K562 (cell line): Measurements from ENCODE around the gene TSPAN12. TPM values are rescaled to one million over a fixed set of nuclear protein-coding genes. Genes with fewer than 3 reads are reported as not detected.

ENCODE experiments used
- ATAC-seq: fragments of 200-7000 bp; cut with Tn5 transposase; 3 replicates; pipeline ENCODE4 v1.9.1; 2020; ENCODE audit warnings: moderate library complexity
- BruUV-seq: library from RNA; stranded (reverse); fragments of 400-500 nt; replicated peaks from 2 replicates; lab custom pipeline; 2021; lab: Mats Ljungman, UMichigan
- CTCF ChIA-PET: fragments of 300-600 bp; formaldehyde crosslinking; extraction: SDS; loops from one replicate; lab custom pipeline; 2021; ENCODE audit warnings: low intra/inter-chr PET ratio; lab: Yijun Ruan, JAX
- POLR2A ChIA-PET: fragments of 300-600, 350-650 bp; sonication (Branson Sonifier 250); formaldehyde crosslinking; extraction: SDS; loops from one replicate; lab custom pipeline; 2021; ENCODE audit warnings: antibody characterized with exemption, inconsistent platforms; lab: Yijun Ruan, JAX
- DNase-seq, 4 experiments: peaks; one replicate each; pipeline versions ENCODE4 v3.0.0 to v3.0.0-alpha.2; 2011 to 2018; ENCODE audit warnings: low spot score in 3 of 4, mixed read lengths in 3 of 4; ENCODE audit errors: extremely low read depth in 1 of 4
- FAIRE-seq: peaks from 2 replicates; lab custom pipeline; 2011; peaks lifted over from hg19 to GRCh38; lab: Jason Lieb, UNC
- H2AFZ ChIP-seq: 2 replicates; pipeline ENCODE4 v1.6.0; 2011; ENCODE audit warnings: low read depth, low read length, control low read depth, inconsistent platforms
- H3K27ac ChIP-seq: fragments of 200-600 bp; 3 replicates; pipeline ENCODE4 v1.8.0; 2011; ENCODE audit warnings: low read depth, mild to moderate bottlenecking, control low read depth, inconsistent platforms, low read length, moderate library complexity, mixed read lengths; ENCODE audit errors: extremely low read depth
- H3K27me3 ChIP-seq, 2 experiments: fragments of 300-600 bp in 1 of 2; 2 replicates in 1 of 2; 3 replicates in 1 of 2; pipeline versions ENCODE4 v1.6.0 to v1.8.0; 2011; ENCODE audit warnings: inconsistent platforms in 2 of 2, low read length in 2 of 2, mild to moderate bottlenecking in 1 of 2, mixed read lengths in 1 of 2, moderate library complexity in 1 of 2; ENCODE audit not compliant: control insufficient read depth in 2 of 2, insufficient read depth in 2 of 2
- H3K36me3 ChIP-seq: fragments of 300-600 bp; 3 replicates; pipeline ENCODE4 v1.8.0; 2011; ENCODE audit warnings: mild to moderate bottlenecking, low read length, inconsistent platforms; ENCODE audit not compliant: control insufficient read depth, insufficient read depth
- H3K4me1 ChIP-seq, 2 experiments: fragments of 200-600 bp in 1 of 2; replicated peaks in 1 of 2; 2 replicates in 1 of 2; 3 replicates in 1 of 2; pipeline versions ENCODE4 v1.5.1 to v1.8.0; 2011; ENCODE audit warnings: inconsistent platforms in 2 of 2, low read length in 2 of 2, mild to moderate bottlenecking in 1 of 2, mixed read lengths in 1 of 2, moderate library complexity in 1 of 2; ENCODE audit not compliant: control insufficient read depth in 2 of 2, insufficient read depth in 2 of 2
- H3K4me2 ChIP-seq: 2 replicates; pipeline ENCODE4 v1.6.1; 2011; ENCODE audit warnings: low read length, control low read depth, inconsistent platforms, mixed read lengths; ENCODE audit not compliant: insufficient read depth
- H3K4me3 ChIP-seq: fragments of 200-600 bp; sonication (generic), shearing (Covaris generic); 2 replicates; pipeline ENCODE4 v1.5.1; 2016; ENCODE audit warnings: control low read depth, inconsistent platforms
- H3K79me2 ChIP-seq: fragments of 200-600 bp; 3 replicates; pipeline ENCODE4 v1.8.0; 2011; ENCODE audit warnings: low read length, inconsistent platforms; ENCODE audit not compliant: control insufficient read depth, insufficient read depth
- H3K9ac ChIP-seq, 2 experiments: 2 replicates each; pipeline versions ENCODE4 v1.6.0 to v1.6.1; 2011; ENCODE audit warnings: low read depth in 2 of 2, low read length in 2 of 2, control low read depth in 1 of 2, inconsistent platforms in 1 of 2, mild to moderate bottlenecking in 1 of 2, mixed read lengths in 1 of 2; ENCODE audit not compliant: insufficient read depth in 1 of 2
- H3K9me1 ChIP-seq: one replicate; pipeline ENCODE4 v1.6.0; 2011; ENCODE audit warnings: inconsistent platforms, mild to moderate bottlenecking, low read length, moderate library complexity; ENCODE audit not compliant: control insufficient read depth, insufficient read depth
- H3K9me3 ChIP-seq: replicated peaks from 2 replicates; pipeline ENCODE4 v1.5.1; 2011; ENCODE audit warnings: low read depth, low read length, inconsistent platforms; ENCODE audit not compliant: control insufficient read depth, insufficient read depth
- H4K20me1 ChIP-seq: replicated peaks from 2 replicates; pipeline ENCODE4 v1.6.1; 2011; ENCODE audit warnings: low read length, inconsistent platforms, mixed read lengths; ENCODE audit not compliant: control insufficient read depth, insufficient read depth
- CBX2 ChIP-seq: fragments of 200-600 bp; sonication (generic); IDR thresholded peaks from one replicate; pipeline ENCODE4 v1.6.1; 2012; ENCODE audit warnings: mild to moderate bottlenecking, low read length, inconsistent platforms; ENCODE audit not compliant: insufficient read depth, poor library complexity, severe bottlenecking
- MGA ChIP-seq: fragments of 450-650 bp; IDR thresholded peaks from 2 replicates; pipeline ENCODE4 v1.6.1; 2016; ENCODE audit warnings: mild to moderate bottlenecking, moderate library complexity
- RFX5 ChIP-seq: IDR thresholded peaks from 2 replicates; pipeline ENCODE4 v1.6.1; 2011; ENCODE audit warnings: low read depth, mild to moderate bottlenecking, improper control_type of control experiment, low read length
- WGBS: fragments of 100-300 bp; shearing (Covaris generic); methylation state at CpG from one replicate; pipeline ENCODE4 v1.1.6; 2016; ENCODE audit warnings: low coverage, mixed read lengths; ENCODE audit not compliant: insufficient coverage; ENCODE audit errors: missing lambda C conversion rate; 5-methylcytosine and 5-hydroxymethylcytosine counted together
- in situ Hi-C: fragments of 300-500 bp; cut with MboI; formaldehyde crosslinking; loops from 4 replicates; pipeline ENCODE4 v1.15.0; 2018; ENCODE audit warnings: inconsistent platforms, mixed read lengths
- intact Hi-C: fragments of 100-400 bp; cut with micrococcal nuclease; formaldehyde crosslinking; loops from 2 replicates; pipeline ENCODE4 v1.14.2; 2022
- polyA plus RNA-seq, 8 experiments: library from polyadenylated mRNA; depleted of rRNA in 4 of 8; stranded (reverse) in 5 of 8; unstranded in 3 of 8; fragments of >200 nt; fragmentation: Nextera tagmentation in 2 of 8; fragmentation: Illumina TruSeq in 1 of 8; extraction: Ambion mirVana in 2 of 8; extraction: Trizol in 1 of 8; gene quantifications; 2 replicates each; pipeline versions ENCODE4 v1.2.1 to v1.2.3, GENCODE V29; 2011 to 2014; ENCODE audit warnings: inconsistent platforms in 1 of 8, missing spikeins in 1 of 8
- total RNA-seq, 7 experiments: library from RNA; depleted of rRNA in 6 of 7; stranded (reverse); fragments of >200 nt in 6 of 7; fragmentation: Illumina TruSeq in 2 of 7; extraction: Trizol in 2 of 7; gene quantifications; 2 replicates each; pipeline versions ENCODE4 v1.2.1 to v1.2.3, GENCODE V29; 2011 to 2021; ENCODE audit warnings: low replicate concordance in 1 of 7

TSPAN12 gene
- total and polyA plus RNA-seq, 9 of the 15 experiments (the other 6 are each of a cell fraction or from before 2014, with no cell fraction given): 0.13 to 1.7 (median 0.35) TPM; not detected in 1

GRCh38 chr7:120856198-120856597 is 1.7 kb downstream of the TSPAN12 start:
- FAIRE-seq: no peak
- intact Hi-C loops: no loop called here
- CTCF ChIA-PET: no interaction called here
- no peak overlapping the region for H3K4me3 ChIP-seq
- H3K27ac ChIP-seq: no peak overlapping the region
- 16% methylated on average over 5 of the region's 5 CpGs for WGBS
- no peak overlapping the region for H2AFZ ChIP-seq
- BruUV-seq: no TSS peak
- H3K4me1 ChIP-seq: peaks cover 5 to 17% of the 10 kb centered on the region in 2 experiments; a peak in 3 of 5 replicates
- no peaks in the 10 kb centered on the region for H4K20me1 ChIP-seq
- peaks cover 6 to 9% of the 10 kb centered on the region in 2 experiments for H3K27me3 ChIP-seq
- no peak overlapping the region for H3K9ac ChIP-seq
- no peaks in the 10 kb centered on the region for H3K9me1 ChIP-seq
- in situ Hi-C loops: no loop called here
- no peak for ATAC-seq
- POLR2A ChIA-PET: no interaction called here
- H3K36me3 ChIP-seq: no peaks in the 10 kb centered on the region
- H3K79me2 ChIP-seq: no peaks in the 10 kb centered on the region
- no peak overlapping the region; the same call in 1 of the 2 replicates for H3K4me2 ChIP-seq
- no peak for TF ChIP-seq RFX5
- 0 out of 2 replicates have a peak, but pooled peaks have one; percentile 7 for TF ChIP-seq MGA
- TF ChIP-seq CBX2: peak; percentile 64
- TF ChIP-seq, all 486 proteins: peak for 2
- no peaks in the 10 kb centered on the region for H3K9me3 ChIP-seq
- peak in 2 of 4 experiments; percentile 23 to 25 for DNase-seq
